Activated naive CD4-positive, alpha-beta T cell treated with Interleukin-2 at 50 U/mL for 16 hours (primary cell): ENCODE measurements around the gene NEU1.
"Not testable (repeated sequence)": the region's sequence is repeated elsewhere in the genome, so short reads cannot be mapped to it uniquely, and the experiment has no call there.

Experiments
- DNase-seq: peaks from one replicate; pipeline ENCODE4 v3.0.0-alpha.2; 2020

Gene NEU1

GRCh38 chr6:31815025-31815838, 47.4 kb downstream of the NEU1 start, which contains the start of the genes HSPA1A and HSPA1L:
Gene HSPA1A, plus strand, starts transcription at chr6:31815543. Its CDS starts 214 bp downstream, at chr6:31815757.
Gene HSPA1L, minus strand, starts transcription at chr6:31815283. Its CDS starts 3,311 bp downstream, at chr6:31811972.
- DNase-seq = peak; percentile 66

GRCh38 chr6:31814677-31815024, 48.0 kb downstream of the NEU1 start:
- peak; percentile 70 for DNase-seq

GRCh38 chr6:31813465-31813849, 49.2 kb downstream of the NEU1 start:
- no peak for DNase-seq

- DNase-seq = no peak
Observed at GRCh38 chr6:31811645-31812044, 51.0 kb downstream of the NEU1 start.

- DNase-seq = not testable (repeated sequence)
Observed at GRCh38 chr6:31808599-31808998, 54.0 kb downstream of the NEU1 start.
